CD4-positive, alpha-beta T cell treated with Interleukin-17A for 4 hours (primary cell): ENCODE results near the gene RPTOR.
"Not testable (repeated sequence)": the region's sequence is repeated elsewhere in the genome, so short reads cannot be mapped to it uniquely, and the experiment has no call there.

ENCODE experiments used
- DNase-seq: peaks from one replicate; pipeline ENCODE4 v3.0.0-alpha.2; 2020; ENCODE audit warnings: mixed read lengths

Gene RPTOR

GRCh38 chr17:80618304-80618703 lies 73.7 kb downstream of the RPTOR start:
- DNase-seq, result peak; percentile 29

- DNase-seq, result no peak
Observed at GRCh38 chr17:80619535-80620235, 75.0 kb downstream of the RPTOR start.

- no peak for DNase-seq
Observed at GRCh38 chr17:80621335-80621996, 76.8 kb downstream of the RPTOR start.

GRCh38 chr17:80621997-80622357 lies 77.3 kb downstream of the RPTOR start:
- DNase-seq, result no peak

- DNase-seq, result no peak
Observed at GRCh38 chr17:80624864-80625263, 80.2 kb downstream of the RPTOR start.

GRCh38 chr17:80625627-80626026 lies 81.0 kb downstream of the RPTOR start:
- DNase-seq, result no peak

- not testable (repeated sequence) for DNase-seq
Observed at GRCh38 chr17:80628881-80629280, 84.2 kb downstream of the RPTOR start.

GRCh38 chr17:80629298-80630028 lies 84.8 kb downstream of the RPTOR start:
- no peak for DNase-seq

- DNase-seq, result no peak
Observed at GRCh38 chr17:80630560-80631120, 86.0 kb downstream of the RPTOR start.

GRCh38 chr17:80631142-80632045 lies 86.8 kb downstream of the RPTOR start:
- DNase-seq, result no peak

- DNase-seq, result no peak
Observed at GRCh38 chr17:80632046-80632581, 87.5 kb downstream of the RPTOR start.

GRCh38 chr17:80633207-80633606 lies 88.6 kb downstream of the RPTOR start:
- no peak for DNase-seq

GRCh38 chr17:80633994-80634566 lies 89.4 kb downstream of the RPTOR start:
- no peak for DNase-seq

GRCh38 chr17:80636361-80637018 lies 91.9 kb downstream of the RPTOR start:
- no peak for DNase-seq

GRCh38 chr17:80637048-80637781 lies 92.6 kb downstream of the RPTOR start:
- DNase-seq, result no peak

GRCh38 chr17:80639658-80640057 lies 95.0 kb downstream of the RPTOR start:
- no peak for DNase-seq

GRCh38 chr17:80640366-80641084 lies 95.9 kb downstream of the RPTOR start:
- DNase-seq, result no peak

- DNase-seq, result no peak
Observed at GRCh38 chr17:80643326-80644099, 98.9 kb downstream of the RPTOR start.

GRCh38 chr17:80644536-80644935 lies 99.9 kb downstream of the RPTOR start:
- DNase-seq, result no peak
